KOPT-K1 (cell line): ENCODE results near the gene C19orf47.
"Not testable (repeated sequence)": the region's sequence is repeated elsewhere in the genome, so short reads cannot be mapped to it uniquely, and the experiment has no call there.

Experiments used
- H3K27ac ChIP-seq: fragments of 200-600 bp; sonication (generic); 2 replicates; pipeline ENCODE4 v1.5.1; 2016; ENCODE audit warnings: antibody characterized with exemption, mild to moderate bottlenecking, low read depth, low read length; ENCODE audit not compliant: poor library complexity, severe bottlenecking
- H3K36me3 ChIP-seq: fragments of 200-600 bp; sonication (generic); 2 replicates; pipeline ENCODE4 v1.5.1; 2017; ENCODE audit warnings: antibody characterized with exemption, mild to moderate bottlenecking, low read length, moderate library complexity; ENCODE audit not compliant: insufficient read depth
- H3K9me3 ChIP-seq: fragments of 200-600 bp; sonication (generic); 2 replicates; pipeline ENCODE4 v1.5.1; 2017; ENCODE audit warnings: antibody characterized with exemption, low read length, mild to moderate bottlenecking; ENCODE audit not compliant: insufficient read depth, poor library complexity, severe bottlenecking

The C19orf47 gene

GRCh38 chr19:40341601-40342482 lies 6.4 kb downstream of the C19orf47 start:
- no peak overlapping the region for H3K27ac ChIP-seq
- peaks cover 57% of the 10 kb centered on the region for H3K36me3 ChIP-seq
- H3K9me3 ChIP-seq: no peaks in the 10 kb centered on the region

- Histone ChIP-seq H3K36me3 (peaks cover 77% of the 10 kb centered on the region), H3K27ac (no peak overlapping the region), H3K9me3 (no peaks in the 10 kb centered on the region)
These were observed 9.0 kb downstream of the C19orf47 start for GRCh38 chr19:40339018-40339728.

- no peak overlapping the region for H3K27ac ChIP-seq
- peaks cover 86% of the 10 kb centered on the region for H3K36me3 ChIP-seq
- H3K9me3 ChIP-seq: no peaks in the 10 kb centered on the region
These were observed 10.6 kb downstream of the C19orf47 start for GRCh38 chr19:40337594-40337993.

GRCh38 chr19:40337107-40337506 lies 11.1 kb downstream of the C19orf47 start:
- Histone ChIP-seq H3K9me3 (no peaks in the 10 kb centered on the region), H3K36me3 (peaks cover 86% of the 10 kb centered on the region), H3K27ac (no peak overlapping the region)

- Histone ChIP-seq H3K36me3 (peaks cover 86% of the 10 kb centered on the region), H3K27ac (no peak overlapping the region), H3K9me3 (no peaks in the 10 kb centered on the region)
These were observed 11.6 kb downstream of the C19orf47 start for GRCh38 chr19:40336601-40336900.

- H3K36me3 ChIP-seq: peaks cover 88% of the 10 kb centered on the region
- H3K27ac ChIP-seq: no peak overlapping the region
These were observed 12.2 kb downstream of the C19orf47 start for GRCh38 chr19:40335855-40336600.

GRCh38 chr19:40335101-40335500 lies 13.1 kb downstream of the C19orf47 start:
- Histone ChIP-seq H3K27ac (no peak overlapping the region), H3K9me3 (no peaks in the 10 kb centered on the region), H3K36me3 (peaks cover 93% of the 10 kb centered on the region)

More at GRCh38 chr19:40335855-40336600, 12.2 kb downstream of the C19orf47 start:
- no peaks in the 10 kb centered on the region for H3K9me3 ChIP-seq

- H3K36me3 ChIP-seq: peaks cover 93% of the 10 kb centered on the region
- not testable (repeated sequence) for H3K9me3 ChIP-seq, H3K27ac ChIP-seq
These were observed 15.1 kb downstream of the C19orf47 start for GRCh38 chr19:40333083-40333482.

- H3K9me3 ChIP-seq: no peaks in the 10 kb centered on the region
- peaks cover 94% of the 10 kb centered on the region for H3K36me3 ChIP-seq
- H3K27ac ChIP-seq: no peak overlapping the region
These were observed 15.5 kb downstream of the C19orf47 start for GRCh38 chr19:40332669-40333068.

GRCh38 chr19:40331052-40331451 lies 17.1 kb downstream of the C19orf47 start:
- Histone ChIP-seq H3K9me3 (no peaks in the 10 kb centered on the region), H3K36me3 (peaks cover 93% of the 10 kb centered on the region), H3K27ac (no peak overlapping the region)

- Histone ChIP-seq H3K36me3 (peaks cover 94% of the 10 kb centered on the region), H3K9me3 (no peaks in the 10 kb centered on the region), H3K27ac (no peak overlapping the region)
These were observed 22.0 kb downstream of the C19orf47 start for GRCh38 chr19:40326201-40326600.

- Histone ChIP-seq H3K9me3 (no peaks in the 10 kb centered on the region), H3K27ac (no peak overlapping the region), H3K36me3 (peaks cover 95% of the 10 kb centered on the region)
These were observed 24.5 kb downstream of the C19orf47 start for GRCh38 chr19:40323705-40324104.

GRCh38 chr19:40322951-40323615 lies 25.1 kb downstream of the C19orf47 start:
- H3K36me3 ChIP-seq: peaks cover 95% of the 10 kb centered on the region
- H3K27ac ChIP-seq: no peak overlapping the region

GRCh38 chr19:40322271-40322610 lies 26.0 kb downstream of the C19orf47 start:
- no peaks in the 10 kb centered on the region for H3K9me3 ChIP-seq
- H3K36me3 ChIP-seq: peaks cover 94% of the 10 kb centered on the region
- no peak overlapping the region for H3K27ac ChIP-seq

More at GRCh38 chr19:40322951-40323615, 25.1 kb downstream of the C19orf47 start:
- no peaks in the 10 kb centered on the region for H3K9me3 ChIP-seq
